NT2/D1 (cell line): ENCODE data around the gene SS18L1.

Experiments used
- SUZ12 ChIP-seq: IDR thresholded peaks from 2 replicates; pipeline ENCODE4 v1.6.1; 2011; ENCODE audit not compliant: insufficient read length, insufficient read depth; ENCODE audit errors: extremely low read depth
- YY1 ChIP-seq: IDR thresholded peaks from 2 replicates; pipeline ENCODE4 v1.6.1; 2011; ENCODE audit not compliant: insufficient read length, insufficient read depth

- no peak for TF ChIP-seq YY1
- TF ChIP-seq SUZ12: no peak
Observed at GRCh38 chr20:62143957-62144825, 622 bp downstream of the SS18L1 start.
